HG02973 (cell line): Measurements from ENCODE around the gene ACMSD.
"Not testable (repeated sequence)": the region's sequence is repeated elsewhere in the genome, so short reads cannot be mapped to it uniquely, and the experiment has no call there.

Experiments
- ATAC-seq: cut with Tn5 transposase; IDR thresholded peaks from one replicate; pipeline ENCODE4 v1.9.1; 2021; ENCODE audit warnings: moderate library complexity; ENCODE audit not compliant: unreplicated experiment

The ACMSD gene

GRCh38 chr2:134903701-134904100, 65.3 kb downstream of the ACMSD start:
- ATAC-seq = not testable (repeated sequence)

GRCh38 chr2:134905168-134905567, 66.8 kb downstream of the ACMSD start:
- ATAC-seq = no peak

- ATAC-seq = no peak
Observed at GRCh38 chr2:134906726-134907125, 68.3 kb downstream of the ACMSD start.

- ATAC-seq = not testable (repeated sequence)
Observed at GRCh38 chr2:134907441-134908116, 69.2 kb downstream of the ACMSD start.

GRCh38 chr2:134910763-134911399, 72.5 kb downstream of the ACMSD start:
- ATAC-seq = no peak

- no peak for ATAC-seq
Observed at GRCh38 chr2:134911400-134911785, 73.0 kb downstream of the ACMSD start.

GRCh38 chr2:134912361-134912760, 73.9 kb downstream of the ACMSD start:
- ATAC-seq = no peak

- no peak for ATAC-seq
Observed at GRCh38 chr2:134917360-134917865, 79.0 kb downstream of the ACMSD start.

- peak; percentile 73 for ATAC-seq
Observed at GRCh38 chr2:134917888-134918525, 79.6 kb downstream of the ACMSD start.

GRCh38 chr2:134918526-134919340, 80.3 kb downstream of the ACMSD start, which contains the start of gene CCNT2:
CCNT2 (plus strand) TSS chr2:134918822; CDS start chr2:134918855, 33 bp downstream.
- peak; percentile 83 for ATAC-seq

GRCh38 chr2:134919341-134920210, 81.2 kb downstream of the ACMSD start:
- peak; percentile 5 for ATAC-seq

- no peak for ATAC-seq
Observed at GRCh38 chr2:134924912-134925311, 86.5 kb downstream of the ACMSD start.

- ATAC-seq = no peak
Observed at GRCh38 chr2:134926231-134926931, 88.0 kb downstream of the ACMSD start.

- no peak for ATAC-seq
Observed at GRCh38 chr2:134927195-134927594, 88.8 kb downstream of the ACMSD start.

GRCh38 chr2:134932864-134933526, 94.6 kb downstream of the ACMSD start:
- no peak for ATAC-seq

GRCh38 chr2:134933732-134934131, 95.3 kb downstream of the ACMSD start:
- no peak for ATAC-seq

- no peak for ATAC-seq
Observed at GRCh38 chr2:134934150-134934549, 95.7 kb downstream of the ACMSD start.

- no peak for ATAC-seq
Observed at GRCh38 chr2:134934641-134935040, 96.2 kb downstream of the ACMSD start.

- ATAC-seq = no peak
Observed at GRCh38 chr2:134936691-134937090, 98.3 kb downstream of the ACMSD start.
